HepG2 (cell line): Measurements from ENCODE around the gene MTARC1. TPM values are rescaled to one million over a fixed set of nuclear protein-coding genes. Genes with fewer than 3 reads are reported as not detected.

Experiments
- AFF4 ChIP-seq: sonication (generic); formaldehyde crosslinking; IDR thresholded peaks from 2 replicates; pipeline ENCODE4 v1.4.0; 2020; ENCODE audit warnings: missing genetic modification reagents
- ERF ChIP-seq: IDR thresholded peaks from 2 replicates; pipeline ENCODE4 v1.6.1; 2018; ENCODE audit warnings: missing biosample characterization, missing genetic modification reagents
- MED8 ChIP-seq: sonication (generic); formaldehyde crosslinking; IDR thresholded peaks from 2 replicates; pipeline ENCODE4 v1.8.1; 2023; ENCODE audit warnings: mild to moderate bottlenecking, missing genetic modification reagents; ENCODE audit not compliant: insufficient replicate concordance
- MXD1 ChIP-seq: sonication (generic); formaldehyde crosslinking; IDR thresholded peaks from 2 replicates; pipeline ENCODE4 v1.4.0; 2020; ENCODE audit warnings: mild to moderate bottlenecking, missing genetic modification reagents
- PHF21A ChIP-seq: sonication (generic); formaldehyde crosslinking; IDR thresholded peaks from 2 replicates; pipeline ENCODE4 v1.5.0; 2020; ENCODE audit warnings: mild to moderate bottlenecking, missing genetic modification reagents
- YEATS4 ChIP-seq: sonication (generic); formaldehyde crosslinking; IDR thresholded peaks from 2 replicates; pipeline ENCODE4 v1.4.0; 2020; ENCODE audit warnings: missing genetic modification reagents, borderline replicate concordance
- ZNF30 ChIP-seq: sonication (generic); formaldehyde crosslinking; IDR thresholded peaks from 2 replicates; pipeline ENCODE4 v1.5.0; 2020; ENCODE audit warnings: mild to moderate bottlenecking, missing genetic modification reagents
- ZNF318 ChIP-seq: sonication (generic); formaldehyde crosslinking; IDR thresholded peaks from 2 replicates; pipeline ENCODE4 v1.4.0; 2020; ENCODE audit warnings: mild to moderate bottlenecking, missing genetic modification reagents
- ZNF709 ChIP-seq: sonication (generic); formaldehyde crosslinking; IDR thresholded peaks from 2 replicates; pipeline ENCODE4 v1.5.0; 2020; ENCODE audit warnings: mild to moderate bottlenecking, missing genetic modification reagents
- ZNF713 ChIP-seq: sonication (generic); formaldehyde crosslinking; IDR thresholded peaks from 2 replicates; pipeline ENCODE4 v1.4.0; 2020; ENCODE audit warnings: mild to moderate bottlenecking, missing genetic modification reagents
- polyA plus RNA-seq, 8 experiments: library from polyadenylated mRNA; depleted of rRNA in 3 of 8; stranded (reverse) in 7 of 8; unstranded in 1 of 8; fragments of >200 nt; fragmentation: Illumina TruSeq in 4 of 8; extraction: Trizol in 4 of 8; gene quantifications; 2 replicates each; pipeline versions ENCODE4 v1.2.1 to v1.2.3, GENCODE V29; 2011 to 2016; ENCODE audit warnings: low read depth in 4 of 8, missing spikeins in 1 of 8, mixed read lengths in 1 of 8; ENCODE audit not compliant: insufficient read depth in 1 of 8
- total RNA-seq, 5 experiments: library from RNA; depleted of rRNA; stranded (reverse); fragments of >200 nt; fragmentation: Illumina TruSeq; extraction: Trizol; gene quantifications; 2 replicates each; pipeline ENCODE4 v1.2.3, GENCODE V29; 2016; ENCODE audit warnings: low read depth in 1 of 5

The MTARC1 gene
- total and polyA plus RNA-seq, 2 of the 13 experiments (the other 11 are each of a cell fraction or from before 2014, with no cell fraction given), result 19.4 to 106 TPM

GRCh38 chr1:220787069-220787619, 431 bp downstream of the MTARC1 start (continued):
- 0 out of 2 replicates have a peak, but pooled peaks have one; percentile 43 for TF ChIP-seq PHF21A
- no peak for TF ChIP-seq MED8 (CRISPR knock-in tag)
- no peak for TF ChIP-seq AFF4
- TF ChIP-seq ZNF709, result peak; percentile 57; the same call in 1 of the 2 replicates
- TF ChIP-seq ZNF30, result no peak
- peak; percentile 2; the same call in 1 of the 2 replicates for TF ChIP-seq ERF
- no peak for TF ChIP-seq ZNF713
- peak; percentile 64; the same call in 1 of the 2 replicates for TF ChIP-seq YEATS4 (CRISPR knock-in tag)
- peak; percentile 68; the same call in 1 of the 2 replicates for TF ChIP-seq ZNF318 (CRISPR knock-in tag)
- peak; percentile 51; the same call in 1 of the 2 replicates for TF ChIP-seq MXD1 (CRISPR knock-in tag)
